Small intestine (tissue), 7 donors: Measurements from ENCODE around the gene ARL15. TPM values are rescaled to one million over a fixed set of nuclear protein-coding genes. Genes with fewer than 3 reads are reported as not detected.

Experiments
- DNase-seq, 2 donors: peaks; one replicate each; pipeline versions ENCODE4 v3.0.0 to v3.0.0-alpha.2; 2013
- FAIRE-seq: peaks from 2 replicates; lab custom pipeline; 2012; peaks lifted over from hg19 to GRCh38; lab: Jason Lieb, UNC
- H3K27ac ChIP-seq, 3 donors: one replicate each; pipeline ENCODE4 v1.5.1; 2013; ENCODE audit warnings: low read length in 2 of 3, mild to moderate bottlenecking in 2 of 3, control low read depth in 1 of 3, inconsistent platforms in 1 of 3, low read depth in 1 of 3, moderate library complexity in 1 of 3
- H3K27me3 ChIP-seq, 3 donors: one replicate each; pipeline ENCODE4 v1.6.1; 2013; ENCODE audit warnings: low read length in 3 of 3, inconsistent platforms in 1 of 3; ENCODE audit not compliant: control insufficient read depth in 3 of 3, insufficient read depth in 3 of 3
- H3K36me3 ChIP-seq, 3 donors: one replicate each; pipeline ENCODE4 v1.6.1; 2013; ENCODE audit warnings: low read length in 3 of 3, inconsistent platforms in 1 of 3, low read depth in 1 of 3, mild to moderate bottlenecking in 1 of 3, moderate library complexity in 1 of 3; ENCODE audit not compliant: control insufficient read depth in 3 of 3, insufficient read depth in 2 of 3
- H3K4me1 ChIP-seq, 3 donors: one replicate each; pipeline ENCODE4 v1.6.1; 2013; ENCODE audit warnings: low read length in 2 of 3, inconsistent platforms in 1 of 3, low read depth in 1 of 3, mild to moderate bottlenecking in 1 of 3, moderate library complexity in 1 of 3; ENCODE audit not compliant: control insufficient read depth in 3 of 3, insufficient read depth in 2 of 3
- H3K4me3 ChIP-seq, 3 donors: one replicate each; pipeline ENCODE4 v1.5.1; 2013; ENCODE audit warnings: low read length in 3 of 3, control low read depth in 1 of 3, inconsistent platforms in 1 of 3, low read depth in 1 of 3, mild to moderate bottlenecking in 1 of 3, moderate library complexity in 1 of 3
- H3K9me3 ChIP-seq, 2 donors: one replicate each; pipeline ENCODE4 v1.6.1; 2013; ENCODE audit warnings: low read depth in 1 of 2, low read length in 1 of 2; ENCODE audit not compliant: control insufficient read depth in 2 of 2, insufficient read depth in 1 of 2
- WGBS, 3 donors: extraction: QIAGEN DNeasy Blood & Tissue Kit; methylation state at CpG; one replicate each; pipeline ENCODE4 v1.1.7; 2013; 5-methylcytosine and 5-hydroxymethylcytosine counted together
- polyA plus RNA-seq, 4 donors: library from polyadenylated mRNA; stranded (reverse) in 3 of 4; unstranded in 1 of 4; fragments of 200-250 nt in 3 of 4; fragments of 120-200 nt in 1 of 4; gene quantifications; one replicate each; pipeline versions ENCODE4 v1.2.1 to v1.2.3, GENCODE V29; 2013
- donor health status: healthy with polysubstance abuse.
- donor health status: control.
- donor health status: control.
- donor health status: Bipolar disorder and iron deficiency.
- donor health status: healthy.

The ARL15 gene
- polyA plus RNA-seq, 4 donors = 16.5 to 61.9 (median 20.5) TPM

DNA sequence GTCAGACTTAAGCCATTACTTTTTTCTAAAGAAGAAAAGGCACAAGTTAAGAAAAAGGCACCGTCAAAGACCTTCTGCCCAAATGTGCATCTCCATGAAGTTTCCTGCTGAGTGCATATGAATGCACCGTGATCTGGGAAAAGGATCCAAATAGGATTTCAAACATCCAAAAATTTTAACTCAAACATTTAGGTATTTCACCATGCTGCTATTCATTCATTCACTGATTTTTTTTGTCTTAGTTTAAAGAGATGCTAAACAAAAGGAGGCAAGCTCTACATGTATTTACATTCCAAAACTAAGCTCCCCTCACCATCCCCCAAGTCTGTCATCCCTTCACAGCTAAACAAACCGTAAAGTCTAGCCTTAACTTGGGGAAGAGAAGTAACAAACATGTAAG, 291.9 kb downstream of the ARL15 start:
- no peaks in the 10 kb centered on the region for H3K27me3 ChIP-seq
- no peak for FAIRE-seq
- 88 to 95% (median 92%) methylated on average over 3 of the region's 3 CpGs for WGBS, 3 donors
- H3K4me1 ChIP-seq = peaks cover 2 to 6% (median 4%) of the 10 kb centered on the region in 3 donors
- peaks cover 0 to 9% of the 10 kb centered on the region in 2 donors for H3K9me3 ChIP-seq
- no peak overlapping the region for H3K4me3 ChIP-seq
- no peak overlapping the region for H3K27ac ChIP-seq
- no peak for DNase-seq
- peaks cover 0 to 3% (median 0%) of the 10 kb centered on the region in 3 donors for H3K36me3 ChIP-seq

DNA sequence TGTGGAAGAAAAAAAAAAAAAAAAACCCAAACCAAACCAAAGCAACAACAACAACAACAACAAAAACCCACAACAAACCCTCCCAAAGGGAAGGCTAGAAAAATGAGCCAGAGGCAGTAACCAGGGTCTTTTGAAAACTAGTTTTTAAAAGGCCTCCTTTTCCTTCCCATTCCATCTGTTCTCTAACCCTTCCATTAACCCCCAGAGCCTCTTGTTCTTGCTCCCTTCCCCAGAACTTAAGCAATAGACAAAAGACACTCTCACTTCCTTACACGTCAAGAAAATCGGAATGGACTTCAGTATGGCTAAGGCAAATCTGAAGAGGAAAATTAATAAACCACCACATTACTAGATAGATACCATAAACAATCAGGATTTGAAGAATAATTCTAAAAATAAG, 292.8 kb downstream of the ARL15 start:
- no peak overlapping the region for H3K27ac ChIP-seq
- H3K27me3 ChIP-seq = no peaks in the 10 kb centered on the region
- DNase-seq = no peak
- H3K9me3 ChIP-seq = peaks cover 0 to 9% of the 10 kb centered on the region in 2 donors
- peaks cover 2 to 6% (median 4%) of the 10 kb centered on the region in 3 donors for H3K4me1 ChIP-seq
- peaks cover 0 to 3% (median 0%) of the 10 kb centered on the region in 3 donors for H3K36me3 ChIP-seq
- H3K4me3 ChIP-seq = no peak overlapping the region
- 92 to 100% (median 96%) methylated on average over 2 of the region's 2 CpGs for WGBS, 3 donors
- FAIRE-seq = no peak

DNA sequence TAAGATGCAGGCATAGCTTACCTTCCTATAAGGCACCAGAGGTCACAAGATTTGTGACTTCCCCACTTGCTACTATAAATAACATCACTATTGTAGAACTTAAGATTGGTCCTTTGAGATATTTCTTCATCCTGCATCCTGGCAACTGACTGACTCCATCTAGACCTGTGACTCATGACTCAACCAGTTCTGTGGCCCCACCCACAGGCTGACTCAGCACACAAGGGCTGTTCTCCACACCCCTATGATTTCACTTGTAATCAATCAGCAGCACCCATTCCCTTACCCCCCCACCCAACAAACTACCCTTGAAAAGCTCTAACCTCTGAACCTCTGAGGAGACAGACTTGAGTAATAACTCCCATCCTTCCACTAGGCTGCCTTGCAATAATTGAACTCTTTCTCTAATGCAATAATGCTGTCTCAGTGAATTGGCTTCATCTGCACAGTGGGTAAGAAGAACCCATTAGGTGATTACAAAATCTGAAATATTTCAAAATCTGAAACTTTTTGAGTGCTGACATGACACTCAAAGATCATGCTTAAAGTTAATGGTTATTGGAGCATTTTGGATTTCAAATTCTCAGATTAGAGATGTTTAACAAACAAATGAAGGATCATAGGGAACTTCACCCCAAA, 296.7 kb downstream of the ARL15 start:
- no peak for FAIRE-seq

DNA sequence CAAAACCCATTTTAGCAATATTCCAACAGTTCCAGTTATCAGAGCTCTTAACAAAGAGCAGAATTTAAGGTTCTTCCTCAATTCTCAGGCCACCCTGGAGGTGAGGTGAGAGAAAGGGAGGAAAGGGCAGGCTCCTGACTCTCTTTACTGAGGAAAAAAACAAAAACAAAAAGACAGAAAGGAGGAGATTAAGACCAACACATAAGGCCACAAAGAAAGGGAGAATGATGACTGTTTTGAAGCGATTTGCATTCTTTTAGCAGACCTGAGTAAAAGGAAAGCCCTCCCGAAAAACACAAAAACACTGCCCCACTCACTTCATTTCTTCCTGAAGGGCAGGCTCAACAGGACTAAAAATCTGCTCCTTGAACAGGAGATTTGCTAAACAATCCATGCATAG, 300.5 kb downstream of the ARL15 start:
- DNase-seq (no peak), FAIRE-seq (no peak)
- 90 to 96% (median 92%) methylated on average over 2 of the region's 2 CpGs for WGBS, 3 donors
- Histone ChIP-seq H3K27me3 (no peaks in the 10 kb centered on the region), H3K9me3 (peaks cover 0 to 9% of the 10 kb centered on the region in 2 donors), H3K36me3 (no peaks in the 10 kb centered on the region), H3K27ac (no peak overlapping the region), H3K4me1 (no peaks in the 10 kb centered on the region), H3K4me3 (no peak overlapping the region)

More for the DNA sequence above, 296.7 kb downstream of the ARL15 start:
- H3K4me1 ChIP-seq = no peaks in the 10 kb centered on the region
- peaks cover 0 to 3% (median 0%) of the 10 kb centered on the region in 3 donors for H3K36me3 ChIP-seq
- no peaks in the 10 kb centered on the region for H3K27me3 ChIP-seq
- no peak overlapping the region for H3K4me3 ChIP-seq
- peak in 1 of 2 donors; percentile 51 for DNase-seq
- peaks cover 0 to 9% of the 10 kb centered on the region in 2 donors for H3K9me3 ChIP-seq
- H3K27ac ChIP-seq = no peak overlapping the region

DNA sequence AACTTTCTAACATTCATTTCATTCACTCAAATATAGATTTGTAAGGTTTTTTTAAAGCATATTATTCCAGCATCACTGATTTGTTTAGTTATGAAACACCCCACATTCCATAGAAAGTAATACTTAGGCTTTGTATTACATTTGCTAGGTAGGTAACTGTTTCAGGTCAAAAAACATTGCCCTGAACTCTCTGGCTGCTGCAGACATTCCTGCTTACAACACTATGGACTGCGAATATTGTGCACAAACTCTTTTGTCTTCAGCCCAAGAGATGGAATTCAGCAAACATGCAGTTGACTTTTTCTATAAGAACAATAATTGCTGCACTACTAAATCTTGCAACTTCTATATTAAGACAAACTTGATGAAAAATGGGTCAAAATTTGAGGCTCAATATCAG, 301.0 kb downstream of the ARL15 start:
- Histone ChIP-seq H3K27ac (no peak overlapping the region), H3K4me1 (no peaks in the 10 kb centered on the region), H3K4me3 (no peak overlapping the region), H3K36me3 (no peaks in the 10 kb centered on the region), H3K9me3 (peaks cover 0 to 6% of the 10 kb centered on the region in 2 donors), H3K27me3 (no peaks in the 10 kb centered on the region)
- DNase-seq = no peak
- WGBS, 3 donors = 0 to 79% (median 37%) methylated on average over 1 of the region's 1 CpG
- no peak for FAIRE-seq

DNA sequence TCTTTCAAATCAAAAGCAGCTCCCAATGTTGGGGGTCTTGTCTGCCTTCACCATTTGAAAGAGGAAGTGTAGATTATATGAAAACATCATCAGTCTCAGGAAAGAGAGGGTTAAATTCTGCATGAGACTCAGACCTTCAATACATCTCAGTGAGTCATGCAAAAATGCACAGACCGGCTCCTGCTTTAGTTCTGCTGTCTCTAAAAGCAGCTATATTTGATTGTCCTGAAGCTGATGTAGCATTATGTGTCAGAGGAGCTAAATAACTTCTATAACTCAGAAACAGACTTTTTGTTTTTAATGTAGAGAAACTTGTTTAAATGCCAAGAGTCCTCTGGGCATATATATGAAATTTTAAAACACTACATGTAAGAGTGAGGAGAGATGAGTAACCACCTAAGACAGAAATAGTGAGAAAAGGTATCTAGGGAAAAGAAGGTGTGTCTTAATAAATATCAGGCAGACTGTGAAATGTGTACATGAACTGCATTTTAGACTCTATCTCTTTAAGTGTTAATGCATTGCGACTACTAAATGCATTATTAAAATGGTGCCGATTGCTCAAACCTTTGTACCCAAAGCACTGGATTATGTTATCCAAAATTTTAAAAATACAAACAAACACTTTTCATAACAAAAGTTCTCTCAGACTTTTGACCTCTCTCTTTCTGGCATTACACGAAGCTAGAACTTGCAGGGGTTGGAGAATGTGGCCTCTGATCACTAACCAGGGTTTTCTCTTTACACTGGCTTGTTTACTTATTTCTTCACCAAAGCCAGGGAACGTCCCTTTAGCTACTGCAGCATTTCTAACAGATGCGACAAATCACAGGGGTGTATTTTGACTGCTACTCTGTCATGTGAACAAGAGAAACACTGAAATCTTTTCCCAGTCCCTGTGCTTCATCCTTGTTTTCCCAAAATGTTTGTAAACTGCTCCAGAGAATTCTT, 302.3 kb downstream of the ARL15 start:
- 51 to 69% (median 56%) methylated on average over 6 of the region's 6 CpGs for WGBS, 3 donors
- DNase-seq (peak in 1 of 2 donors; percentile 8), FAIRE-seq (no peak)

DNA sequence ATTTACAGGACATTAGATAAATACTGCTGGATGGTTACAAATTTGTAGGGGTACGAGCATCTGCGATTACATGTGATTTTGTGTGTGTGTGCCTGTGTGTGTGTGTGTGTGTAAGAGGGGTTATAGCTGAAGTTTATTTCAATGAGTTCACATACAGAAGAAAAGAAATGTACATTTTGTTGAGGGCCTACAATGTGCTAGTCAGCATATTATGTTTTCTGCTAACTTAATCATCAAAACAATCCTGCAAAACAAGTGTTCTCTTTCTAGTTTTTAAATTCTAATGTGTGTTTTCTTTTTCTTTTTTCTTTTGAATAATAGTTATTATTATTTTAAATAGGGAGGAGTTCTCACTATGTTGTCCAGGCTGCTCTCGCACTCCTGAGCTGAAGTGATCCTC, 305.7 kb downstream of the ARL15 start:
- Histone ChIP-seq H3K27ac (no peak overlapping the region), H3K9me3 (no peaks in the 10 kb centered on the region), H3K27me3 (no peaks in the 10 kb centered on the region), H3K4me1 (no peaks in the 10 kb centered on the region), H3K36me3 (no peaks in the 10 kb centered on the region), H3K4me3 (no peak overlapping the region)
- DNase-seq (no peak), FAIRE-seq (no peak)
- WGBS, 3 donors = 64 to 93% (median 81%) methylated on average over 3 of the region's 3 CpGs

More for the DNA sequence above, 302.3 kb downstream of the ARL15 start:
- H3K4me1 ChIP-seq = no peaks in the 10 kb centered on the region
- no peak overlapping the region for H3K27ac ChIP-seq
- no peaks in the 10 kb centered on the region for H3K27me3 ChIP-seq
- H3K36me3 ChIP-seq = no peaks in the 10 kb centered on the region
- no peak overlapping the region for H3K4me3 ChIP-seq
- H3K9me3 ChIP-seq = no peaks in the 10 kb centered on the region

DNA sequence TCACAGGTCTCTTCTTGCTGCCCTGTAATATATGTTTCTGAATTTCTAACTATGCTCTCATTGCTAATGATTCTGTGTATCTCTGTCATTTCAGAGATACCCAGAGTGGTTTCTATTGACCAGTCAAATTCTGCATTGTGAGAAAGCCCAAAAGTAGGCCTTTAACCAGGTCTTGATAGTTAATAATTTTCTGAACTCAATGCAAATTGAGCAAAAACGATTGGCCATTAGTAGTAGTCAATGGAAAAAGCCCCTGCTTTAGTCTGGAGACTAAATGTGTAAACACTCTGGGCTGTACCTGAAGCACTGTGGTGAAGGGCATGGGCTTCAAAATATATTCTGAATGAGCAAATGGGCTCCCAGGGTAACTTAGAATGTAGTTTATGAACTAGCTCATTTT, 307.6 kb downstream of the ARL15 start:
- no peaks in the 10 kb centered on the region for H3K27me3 ChIP-seq
- WGBS, 3 donors = 64 to 75% (median 73%) methylated on average over 1 of the region's 1 CpG
- H3K4me1 ChIP-seq = no peaks in the 10 kb centered on the region
- H3K9me3 ChIP-seq = no peaks in the 10 kb centered on the region
- H3K27ac ChIP-seq = no peak overlapping the region
- no peak for FAIRE-seq
- H3K4me3 ChIP-seq = no peak overlapping the region
- no peaks in the 10 kb centered on the region for H3K36me3 ChIP-seq
- no peak for DNase-seq
